GM21360 (cell line): ENCODE measurements around the gene COQ10B.
A peak's percentile ranks its signal among the peaks of the same experiment; 100 is the strongest.
"Not testable (repeated sequence)": the region's sequence is repeated elsewhere in the genome, so short reads cannot be mapped to it uniquely, and the experiment has no call there.

Source experiments
- ATAC-seq: cut with Tn5 transposase; IDR thresholded peaks from one replicate; pipeline ENCODE4 v1.9.1; 2021; ENCODE audit warnings: mild to moderate bottlenecking, moderate library complexity; ENCODE audit not compliant: unreplicated experiment

Gene COQ10B

GRCh38 chr2:197453123-197453913, at the start of gene COQ10B:
COQ10B (plus strand) TSS chr2:197453552; CDS start chr2:197453561, 9 bp downstream.
- peak; percentile 94 for ATAC-seq

GRCh38 chr2:197405582-197405981, 47.8 kb upstream of the COQ10B start:
- no peak for ATAC-seq

- ATAC-seq, result no peak
These were observed 39.3 kb upstream of the COQ10B start for GRCh38 chr2:197414039-197414438.

- ATAC-seq, result no peak
These were observed 38.8 kb upstream of the COQ10B start for GRCh38 chr2:197414515-197414914.

- ATAC-seq, result no peak
These were observed 37.1 kb upstream of the COQ10B start for GRCh38 chr2:197416268-197416667.

- no peak for ATAC-seq
These were observed 33.9 kb upstream of the COQ10B start for GRCh38 chr2:197419438-197419837.

GRCh38 chr2:197423307-197423706, 30.0 kb upstream of the COQ10B start:
- no peak for ATAC-seq

- no peak for ATAC-seq
These were observed 27.8 kb upstream of the COQ10B start for GRCh38 chr2:197425550-197425949.

- no peak for ATAC-seq
These were observed 26.4 kb upstream of the COQ10B start for GRCh38 chr2:197426723-197427603.

- ATAC-seq, result no peak
These were observed 25.4 kb upstream of the COQ10B start for GRCh38 chr2:197427986-197428385.

GRCh38 chr2:197431858-197432257, 21.5 kb upstream of the COQ10B start:
- ATAC-seq, result no peak

- not testable (repeated sequence) for ATAC-seq
These were observed 20.8 kb upstream of the COQ10B start for GRCh38 chr2:197432527-197432926.

- ATAC-seq, result no peak
These were observed 19.4 kb upstream of the COQ10B start for GRCh38 chr2:197433780-197434438.

GRCh38 chr2:197434541-197435513, 18.5 kb upstream of the COQ10B start, which contains the start of gene SF3B1:
SF3B1 (minus strand) TSS chr2:197435028; CDS start chr2:197434999, 29 bp downstream.
- ATAC-seq, result peak; percentile 96

GRCh38 chr2:197435598-197436420, 17.5 kb upstream of the COQ10B start:
- no peak for ATAC-seq

- no peak for ATAC-seq
These were observed 16.0 kb upstream of the COQ10B start for GRCh38 chr2:197437380-197437779.

- no peak for ATAC-seq
These were observed 10.5 kb upstream of the COQ10B start for GRCh38 chr2:197442857-197443256.

GRCh38 chr2:197445746-197446145, 7.6 kb upstream of the COQ10B start:
- no peak for ATAC-seq

- ATAC-seq, result no peak
These were observed 6.5 kb upstream of the COQ10B start for GRCh38 chr2:197446844-197447243.
